ENCODE results near the gene LCP2.

DNA sequence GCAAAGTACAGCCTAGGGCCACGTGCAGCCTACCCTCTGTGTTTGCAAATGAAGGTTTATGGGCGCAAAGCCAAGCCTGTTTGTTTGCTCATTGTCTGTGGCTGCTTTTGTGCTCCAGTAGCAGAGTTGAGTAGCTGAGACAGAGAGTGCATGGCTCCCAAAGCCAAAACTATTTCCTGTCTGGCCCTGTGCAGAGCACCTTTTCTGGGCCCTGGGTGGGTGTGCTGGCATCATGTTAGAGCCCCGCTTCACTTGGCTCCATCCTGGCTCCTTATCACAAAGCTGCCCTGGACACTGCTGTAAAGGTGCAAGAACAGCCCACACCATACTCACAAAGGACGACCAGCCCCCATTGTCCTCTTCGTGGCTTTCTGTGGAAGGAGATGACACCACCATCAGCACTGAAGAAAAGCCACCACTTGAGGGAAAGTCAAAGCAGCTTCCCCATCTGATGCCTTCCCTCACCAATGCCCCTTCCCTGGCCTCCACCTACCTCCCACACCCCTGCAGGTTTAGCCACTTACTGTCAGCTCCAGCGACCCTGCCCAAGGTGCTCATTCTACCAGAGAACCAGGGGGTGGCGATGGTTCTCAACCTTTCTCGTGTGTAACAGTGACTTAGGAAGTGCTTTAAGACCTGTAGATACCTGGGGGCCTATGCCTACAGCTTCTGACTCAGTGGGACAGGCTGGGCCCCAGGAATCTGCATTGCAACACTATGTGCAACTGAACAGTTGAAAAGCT, 23.4 kb downstream of the LCP2 start:
- TF ChIP-seq CTCF (conservative IDR thresholded peaks at IDR 0.05 in 1 of 2, IDR thresholded peaks at IDR 0.05 in 1 of 2; ENCODE audit: low read depth in 1 of 2, low read length in 2 of 2) (no peak), EZH2 (IDR thresholded peaks at IDR 0.05; ENCODE audit: low read length, missing control alignments) (no peak)

Data from fibroblast of lung (primary cell).